OCI-LY1 (cell line): ENCODE data around the gene CATSPER4.

Experiments used
- H2AFZ ChIP-seq: fragments of 200-600 bp; sonication (generic), shearing (Covaris generic); 2 replicates; pipeline ENCODE4 v1.6.0; 2014; ENCODE audit warnings: antibody characterized with exemption, mild to moderate bottlenecking, low read length
- H3F3A ChIP-seq: fragments of 200-600 bp; sonication (generic), shearing (Covaris generic); 2 replicates; pipeline ENCODE4 v1.6.0; 2014; ENCODE audit warnings: mild to moderate bottlenecking, antibody characterized with exemption, low read length, moderate library complexity; ENCODE audit not compliant: insufficient read depth
- H3K27ac ChIP-seq: fragments of 200-600 bp; sonication (generic); 2 replicates; pipeline ENCODE4 v1.5.1; 2014; ENCODE audit warnings: low read length, mixed run types, mild to moderate bottlenecking, low read depth; ENCODE audit not compliant: poor library complexity, severe bottlenecking
- H3K27me3 ChIP-seq: fragments of 200-600 bp; sonication (generic); 2 replicates; pipeline ENCODE4 v1.6.0; 2014; ENCODE audit warnings: antibody characterized with exemption, mild to moderate bottlenecking, low read length, moderate library complexity; ENCODE audit not compliant: insufficient read depth
- H3K36me3 ChIP-seq: fragments of 200-600 bp; sonication (generic); 2 replicates; pipeline ENCODE4 v1.6.1; 2014; ENCODE audit warnings: mild to moderate bottlenecking, antibody characterized with exemption, low read length, moderate library complexity, mixed read lengths; ENCODE audit not compliant: insufficient read depth
- H3K4me1 ChIP-seq: fragments of 200-600 bp; sonication (generic); 2 replicates; pipeline ENCODE4 v1.5.1; 2014; ENCODE audit warnings: mild to moderate bottlenecking, low read length, moderate library complexity; ENCODE audit not compliant: insufficient read depth, severe bottlenecking
- H3K4me2 ChIP-seq: fragments of 200-600 bp; sonication (generic), shearing (Covaris generic); 2 replicates; pipeline ENCODE4 v1.6.1; 2014; ENCODE audit warnings: low read length
- H3K4me3 ChIP-seq: fragments of 200-600 bp; sonication (generic); 2 replicates; pipeline ENCODE4 v1.5.1; 2014; ENCODE audit warnings: low read length, low read depth, mild to moderate bottlenecking, mixed read lengths; ENCODE audit not compliant: poor library complexity, severe bottlenecking
- H3K79me2 ChIP-seq: fragments of 200-600 bp; shearing (Covaris generic); 2 replicates; pipeline ENCODE4 v1.6.1; 2016; ENCODE audit warnings: mixed run types, low read length, mixed read lengths; ENCODE audit not compliant: insufficient read depth
- H3K9ac ChIP-seq: fragments of 200-600 bp; sonication (generic), shearing (Covaris generic); 2 replicates; pipeline ENCODE4 v1.6.1; 2014; ENCODE audit warnings: mild to moderate bottlenecking, low read length, mixed read lengths
- H3K9me2 ChIP-seq: fragments of 200-600 bp; sonication (generic), shearing (Covaris generic); 2 replicates; pipeline ENCODE4 v1.6.1; 2014; ENCODE audit warnings: low read depth, mild to moderate bottlenecking, low read length, mixed read lengths
- H3K9me3 ChIP-seq: fragments of 200-600 bp; shearing (Covaris generic); 2 replicates; pipeline ENCODE4 v1.6.1; 2014; ENCODE audit warnings: low read length, mixed read lengths
- H4K20me1 ChIP-seq: fragments of 200-600 bp; sonication (generic), shearing (Covaris generic); 2 replicates; pipeline ENCODE4 v1.6.0; 2016; ENCODE audit warnings: mild to moderate bottlenecking, low read length; ENCODE audit not compliant: insufficient read depth
- EZH2 ChIP-seq: fragments of 200-600 bp; sonication (generic), shearing (Covaris generic); IDR thresholded peaks from 2 replicates; pipeline ENCODE4 v1.8.0; 2017; ENCODE audit warnings: borderline replicate concordance, mixed run types, mild to moderate bottlenecking, antibody characterized with exemption, low read length, moderate library complexity, mixed read lengths
- TF ChIP-seq, protein P1 (sequence below): fragments of 200-600 bp; sonication (generic), shearing (Covaris generic); IDR thresholded peaks from 2 replicates; pipeline ENCODE4 v1.5.1; 2017; ENCODE audit warnings: mild to moderate bottlenecking, antibody characterized with exemption, low read length, moderate library complexity, mixed read lengths

Gene CATSPER4

DNA sequence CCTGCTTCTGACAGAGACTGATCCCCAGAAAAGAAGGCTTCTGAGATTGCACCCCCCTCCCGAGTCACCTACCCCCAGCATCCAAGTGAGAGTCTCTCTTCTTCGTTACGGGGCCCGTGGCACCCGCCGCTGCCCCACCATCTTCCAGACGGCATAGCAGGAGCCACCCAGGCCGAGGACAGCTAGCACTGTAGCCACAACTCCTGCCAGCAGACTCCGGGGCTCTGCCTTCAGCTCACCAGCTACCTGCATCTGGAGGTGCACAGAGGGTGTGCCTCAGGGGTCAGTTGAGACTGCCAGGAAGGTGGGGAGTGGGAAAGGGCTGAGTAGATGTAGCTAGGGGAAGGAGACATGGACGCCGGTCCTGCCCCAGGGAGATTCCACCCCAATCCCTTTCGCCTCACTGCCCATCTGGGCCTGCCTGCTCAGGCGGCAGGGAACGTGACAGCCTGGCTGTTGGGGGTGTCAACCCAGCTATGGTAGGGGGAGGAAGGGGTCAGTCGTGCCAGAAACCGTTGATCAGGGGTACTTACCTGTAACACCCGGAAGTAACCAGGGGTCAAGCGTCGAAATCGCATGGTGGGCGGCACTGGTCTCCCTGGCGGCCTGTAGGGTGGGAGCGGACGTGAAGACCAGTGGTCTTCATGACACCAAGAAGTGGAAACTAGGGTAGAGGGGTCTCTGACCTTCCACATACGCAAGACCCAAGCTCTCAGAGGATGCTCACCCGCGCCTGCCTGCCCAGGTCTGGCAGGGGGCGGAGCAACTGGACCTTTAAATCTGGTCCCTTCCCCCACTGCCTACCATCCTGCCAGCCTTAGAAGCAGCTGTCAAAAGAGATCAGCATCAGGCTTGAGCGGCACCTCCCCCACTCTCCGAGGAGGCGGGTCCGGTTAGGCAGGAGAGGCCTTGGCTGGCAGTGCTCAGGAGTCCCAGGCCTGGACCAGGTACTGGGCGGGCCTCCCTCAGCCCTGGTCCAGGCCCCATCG lies 19.0 kb upstream of the CATSPER4 start, which contains the start of gene ZNF593OS:
ZNF593OS (minus strand) TSS at position 749 of the 989 bp plus-strand sequence; CDS start at position 578, 171 bp downstream.
- H3K4me3 ChIP-seq: peak within 1 kb of the TSS; percentile 79
- H2AFZ ChIP-seq: no peak within 1 kb of the TSS
- H3K79me2 ChIP-seq: no peaks in the 10 kb centered on the region
- peaks cover 9% of the 10 kb centered on the region for H3K36me3 ChIP-seq
- H3K9ac ChIP-seq: peak within 1 kb of the TSS; percentile 82
- no peaks in the 10 kb centered on the region for H3K9me2 ChIP-seq
- peaks cover 16% of the 10 kb centered on the region for H3K4me1 ChIP-seq
- H3K27ac ChIP-seq: no peak within 1 kb of the TSS
- no peaks in the 10 kb centered on the region for H4K20me1 ChIP-seq
- no peak for TF ChIP-seq EZH2
- TF ChIP-seq, protein P1, sequence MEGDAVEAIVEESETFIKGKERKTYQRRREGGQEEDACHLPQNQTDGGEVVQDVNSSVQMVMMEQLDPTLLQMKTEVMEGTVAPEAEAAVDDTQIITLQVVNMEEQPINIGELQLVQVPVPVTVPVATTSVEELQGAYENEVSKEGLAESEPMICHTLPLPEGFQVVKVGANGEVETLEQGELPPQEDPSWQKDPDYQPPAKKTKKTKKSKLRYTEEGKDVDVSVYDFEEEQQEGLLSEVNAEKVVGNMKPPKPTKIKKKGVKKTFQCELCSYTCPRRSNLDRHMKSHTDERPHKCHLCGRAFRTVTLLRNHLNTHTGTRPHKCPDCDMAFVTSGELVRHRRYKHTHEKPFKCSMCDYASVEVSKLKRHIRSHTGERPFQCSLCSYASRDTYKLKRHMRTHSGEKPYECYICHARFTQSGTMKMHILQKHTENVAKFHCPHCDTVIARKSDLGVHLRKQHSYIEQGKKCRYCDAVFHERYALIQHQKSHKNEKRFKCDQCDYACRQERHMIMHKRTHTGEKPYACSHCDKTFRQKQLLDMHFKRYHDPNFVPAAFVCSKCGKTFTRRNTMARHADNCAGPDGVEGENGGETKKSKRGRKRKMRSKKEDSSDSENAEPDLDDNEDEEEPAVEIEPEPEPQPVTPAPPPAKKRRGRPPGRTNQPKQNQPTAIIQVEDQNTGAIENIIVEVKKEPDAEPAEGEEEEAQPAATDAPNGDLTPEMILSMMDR: no peak
- peak within 1 kb of the TSS; percentile 94 for H3K4me2 ChIP-seq
- H3K27me3 ChIP-seq: no peaks in the 10 kb centered on the region; the same call in 1 of the 2 replicates
- H3K9me3 ChIP-seq: no peaks in the 10 kb centered on the region
- no peaks in the 10 kb centered on the region for H3F3A ChIP-seq

DNA sequence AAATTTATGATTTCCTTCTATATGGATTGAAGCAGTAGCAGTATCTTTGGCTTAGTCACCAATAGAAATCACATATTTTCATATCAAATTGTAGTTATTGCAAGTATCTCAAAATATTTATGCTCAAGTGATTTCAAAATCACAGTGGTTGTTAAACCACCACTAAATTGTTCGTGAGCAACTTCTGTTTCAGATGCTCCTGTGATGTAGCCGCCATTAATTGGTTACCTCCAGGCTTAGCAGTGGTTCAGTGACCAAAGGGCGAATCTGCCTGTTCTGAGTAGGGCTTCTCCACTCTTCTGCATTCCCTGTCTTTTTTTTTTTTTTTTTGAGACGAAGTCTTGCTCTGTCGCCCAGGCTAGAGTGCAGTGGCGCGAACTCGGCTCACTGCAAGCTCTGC lies 15.1 kb upstream of the CATSPER4 start:
- Histone ChIP-seq H4K20me1 (no peaks in the 10 kb centered on the region), H3K4me2 (no peak overlapping the region), H3K9ac (no peak overlapping the region), H3K79me2 (no peaks in the 10 kb centered on the region), H2AFZ (no peak overlapping the region), H3K9me3 (no peaks in the 10 kb centered on the region), H3K4me1 (peaks cover 15% of the 10 kb centered on the region), H3K27ac (no peak overlapping the region), H3K4me3 (no peak overlapping the region), H3K36me3 (peaks cover 9% of the 10 kb centered on the region), H3K9me2 (no peaks in the 10 kb centered on the region), H3K27me3 (no peaks in the 10 kb centered on the region), H3F3A (no peaks in the 10 kb centered on the region)
- TF ChIP-seq, protein P1: no peak
- no peak for TF ChIP-seq EZH2

DNA sequence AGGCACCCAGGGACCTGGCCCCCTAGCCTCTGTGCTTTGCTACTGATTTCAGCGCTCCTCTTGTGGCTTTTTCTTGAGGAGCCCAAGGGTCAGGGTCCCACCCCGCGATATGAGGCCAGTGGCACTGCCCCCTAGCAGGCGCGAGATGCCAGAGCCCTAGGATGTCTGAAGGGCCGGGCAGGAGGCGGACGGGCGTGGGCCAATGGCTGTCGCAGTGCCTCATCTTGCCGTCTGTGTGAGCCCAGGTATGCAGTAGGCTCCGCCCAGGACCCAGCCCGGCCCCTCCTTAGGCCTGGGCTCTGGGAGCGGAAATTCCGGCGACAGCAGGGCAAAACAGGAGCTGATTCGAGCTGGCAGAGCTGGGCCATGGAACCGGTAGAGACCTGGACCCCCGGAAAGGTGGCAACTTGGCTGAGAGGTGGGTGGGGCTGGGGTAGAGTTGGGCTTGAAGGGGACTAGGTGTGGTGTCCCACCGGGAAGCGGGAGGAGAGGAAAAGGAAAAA lies 13.2 kb upstream of the CATSPER4 start, which contains the start of gene CNKSR1:
CNKSR1 (plus strand) TSS at position 310 of the 503 bp plus-strand sequence; CDS start at position 367, 57 bp downstream.
- no peaks in the 10 kb centered on the region for H3K36me3 ChIP-seq
- H3F3A ChIP-seq: no peaks in the 10 kb centered on the region
- no peak within 1 kb of the TSS for H3K4me3 ChIP-seq
- no peaks in the 10 kb centered on the region for H3K79me2 ChIP-seq
- no peaks in the 10 kb centered on the region for H3K9me3 ChIP-seq
- no peak within 1 kb of the TSS for H3K27ac ChIP-seq
- no peak for TF ChIP-seq EZH2
- TF ChIP-seq, protein P1: no peak
- no peaks in the 10 kb centered on the region for H3K9me2 ChIP-seq
- H3K4me1 ChIP-seq: peaks cover 6% of the 10 kb centered on the region
- no peak within 1 kb of the TSS for H3K4me2 ChIP-seq
- H2AFZ ChIP-seq: no peak within 1 kb of the TSS
- no peaks in the 10 kb centered on the region for H3K27me3 ChIP-seq
- no peaks in the 10 kb centered on the region for H4K20me1 ChIP-seq
- no peak within 1 kb of the TSS for H3K9ac ChIP-seq
